ENCODE data around the gene SLC12A8. TPM values are rescaled to one million over a fixed set of nuclear protein-coding genes. Genes with fewer than 3 reads are reported as not detected.
A peak's percentile ranks its signal among the peaks of the same experiment; 100 is the strongest.

Gene SLC12A8
- total and polyA plus RNA-seq, 2 experiments from 2014 or later, result 6.9 to 15.9 TPM

DNA sequence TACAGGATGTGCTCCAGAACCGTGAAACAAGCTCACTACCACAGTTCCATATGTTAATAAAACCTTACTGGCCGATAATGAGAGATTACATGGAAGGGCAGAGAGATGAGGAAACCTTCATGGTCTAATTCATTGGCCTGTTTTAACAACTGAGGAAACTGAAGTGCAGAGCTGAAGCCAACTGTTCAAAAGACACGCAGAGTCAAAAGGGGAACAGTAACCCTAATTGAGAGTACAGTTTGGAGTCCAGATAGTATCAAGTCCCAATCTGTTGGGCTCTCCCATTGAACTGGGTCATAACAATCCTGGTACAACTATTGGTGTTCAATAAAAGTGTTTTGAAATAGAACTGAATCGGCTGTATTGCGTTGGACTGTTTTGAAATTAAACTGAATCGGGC is 69.6 kb downstream of the SLC12A8 start:
- H3K4me1 ChIP-seq (ENCODE audit: insufficient read depth), result peaks cover 35% of the 10 kb centered on the region
- peak overlapping the region; percentile 94 for H3K4me2 ChIP-seq
- Mint-ChIP-seq H3K36me3 (ENCODE audit: low read depth) (peaks cover 4% of the 10 kb centered on the region; the same call in 1 of the 3 replicates), H3K4me3 (peak overlapping the region; percentile 68; the same call in 1 of the 3 replicates), H3K4me1 (peaks cover 44% of the 10 kb centered on the region), H3K27ac (no peak overlapping the region), H3K27me3 (ENCODE audit: insufficient read depth, low read depth, poor library complexity) (peaks cover 22% of the 10 kb centered on the region), H3K9me3 (no peaks in the 10 kb centered on the region)
- no peaks in the 10 kb centered on the region for H3K9me2 ChIP-seq (ENCODE audit: insufficient read depth)
- H3K36me3 ChIP-seq (ENCODE audit: insufficient read depth), result 0 out of 2 replicates have a peak, but pooled peaks cover 3% of the 10 kb centered on the region
- TF ChIP-seq, protein P1, sequence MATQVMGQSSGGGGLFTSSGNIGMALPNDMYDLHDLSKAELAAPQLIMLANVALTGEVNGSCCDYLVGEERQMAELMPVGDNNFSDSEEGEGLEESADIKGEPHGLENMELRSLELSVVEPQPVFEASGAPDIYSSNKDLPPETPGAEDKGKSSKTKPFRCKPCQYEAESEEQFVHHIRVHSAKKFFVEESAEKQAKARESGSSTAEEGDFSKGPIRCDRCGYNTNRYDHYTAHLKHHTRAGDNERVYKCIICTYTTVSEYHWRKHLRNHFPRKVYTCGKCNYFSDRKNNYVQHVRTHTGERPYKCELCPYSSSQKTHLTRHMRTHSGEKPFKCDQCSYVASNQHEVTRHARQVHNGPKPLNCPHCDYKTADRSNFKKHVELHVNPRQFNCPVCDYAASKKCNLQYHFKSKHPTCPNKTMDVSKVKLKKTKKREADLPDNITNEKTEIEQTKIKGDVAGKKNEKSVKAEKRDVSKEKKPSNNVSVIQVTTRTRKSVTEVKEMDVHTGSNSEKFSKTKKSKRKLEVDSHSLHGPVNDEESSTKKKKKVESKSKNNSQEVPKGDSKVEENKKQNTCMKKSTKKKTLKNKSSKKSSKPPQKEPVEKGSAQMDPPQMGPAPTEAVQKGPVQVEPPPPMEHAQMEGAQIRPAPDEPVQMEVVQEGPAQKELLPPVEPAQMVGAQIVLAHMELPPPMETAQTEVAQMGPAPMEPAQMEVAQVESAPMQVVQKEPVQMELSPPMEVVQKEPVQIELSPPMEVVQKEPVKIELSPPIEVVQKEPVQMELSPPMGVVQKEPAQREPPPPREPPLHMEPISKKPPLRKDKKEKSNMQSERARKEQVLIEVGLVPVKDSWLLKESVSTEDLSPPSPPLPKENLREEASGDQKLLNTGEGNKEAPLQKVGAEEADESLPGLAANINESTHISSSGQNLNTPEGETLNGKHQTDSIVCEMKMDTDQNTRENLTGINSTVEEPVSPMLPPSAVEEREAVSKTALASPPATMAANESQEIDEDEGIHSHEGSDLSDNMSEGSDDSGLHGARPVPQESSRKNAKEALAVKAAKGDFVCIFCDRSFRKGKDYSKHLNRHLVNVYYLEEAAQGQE (IDR thresholded peaks at IDR 0.05; ENCODE audit: unreplicated experiment), result no peak
- H3F3A ChIP-seq (replicated peaks; ENCODE audit: low read depth), result peaks cover 3% of the 10 kb centered on the region
- H2AFZ ChIP-seq, result peak overlapping the region; percentile 97
- peak overlapping the region; percentile 78; the same call in 1 of the 2 replicates for H3K4me3 ChIP-seq
- no peak for ATAC-seq
- no peak for DNase-seq (ENCODE audit: low spot score)
- H3K27me3 ChIP-seq (ENCODE audit: insufficient read depth), result peaks cover 7% of the 10 kb centered on the region
- H3K27ac ChIP-seq (ENCODE audit: low read depth), result no peak overlapping the region
- no peaks in the 10 kb centered on the region for H4K20me1 ChIP-seq (replicated peaks; ENCODE audit: insufficient read depth)
- no peaks in the 10 kb centered on the region for H3K79me2 ChIP-seq (replicated peaks; ENCODE audit: insufficient read depth)

DNA sequence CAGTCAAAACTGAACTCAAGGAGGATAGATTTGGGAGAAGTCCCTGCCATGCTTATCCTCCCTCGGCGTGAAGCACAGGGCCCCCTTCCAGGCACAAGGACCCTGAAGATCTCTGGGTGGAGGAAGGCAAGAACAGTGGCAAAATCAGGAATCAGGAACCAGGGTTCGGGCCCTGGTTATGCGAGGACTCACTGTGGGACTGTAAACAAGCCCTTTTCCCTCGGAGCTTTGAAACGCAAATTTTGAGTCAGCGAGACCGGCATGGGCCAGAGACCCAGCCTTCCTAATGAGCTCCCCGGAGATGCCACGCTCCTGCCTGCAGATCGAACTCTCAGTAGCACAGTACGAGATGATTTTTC is 70.1 kb downstream of the SLC12A8 start:
- peaks cover 4% of the 10 kb centered on the region; the same call in 1 of the 3 replicates for H3K36me3 Mint-ChIP-seq (ENCODE audit: low read depth)
- Histone ChIP-seq H3F3A (replicated peaks; ENCODE audit: low read depth) (peaks cover 3% of the 10 kb centered on the region), H2AFZ (peak overlapping the region; percentile 97), H3K27ac (ENCODE audit: low read depth) (no peak overlapping the region; the same call in 1 of the 2 replicates), H3K9me2 (ENCODE audit: insufficient read depth) (no peaks in the 10 kb centered on the region), H3K79me2 (replicated peaks; ENCODE audit: insufficient read depth) (no peaks in the 10 kb centered on the region), H3K27me3 (ENCODE audit: insufficient read depth) (peaks cover 7% of the 10 kb centered on the region), H3K4me1 (ENCODE audit: insufficient read depth) (peaks cover 35% of the 10 kb centered on the region), H3K36me3 (ENCODE audit: insufficient read depth) (0 out of 2 replicates have a peak, but pooled peaks cover 3% of the 10 kb centered on the region), H4K20me1 (replicated peaks; ENCODE audit: insufficient read depth) (no peaks in the 10 kb centered on the region), H3K4me3 (peak overlapping the region; percentile 78), H3K4me2 (peak overlapping the region; percentile 94)
- peak overlapping the region; percentile 68 for H3K4me3 Mint-ChIP-seq
- H3K9me3 Mint-ChIP-seq, result no peaks in the 10 kb centered on the region
- peaks cover 27% of the 10 kb centered on the region for H3K27me3 Mint-ChIP-seq (ENCODE audit: insufficient read depth, low read depth, poor library complexity)
- ATAC-seq (peak; percentile 59), DNase-seq (ENCODE audit: low spot score) (peak; percentile 67)
- H3K4me1 Mint-ChIP-seq, result peaks cover 44% of the 10 kb centered on the region
- no peak overlapping the region for H3K27ac Mint-ChIP-seq
- TF ChIP-seq, protein P2, sequence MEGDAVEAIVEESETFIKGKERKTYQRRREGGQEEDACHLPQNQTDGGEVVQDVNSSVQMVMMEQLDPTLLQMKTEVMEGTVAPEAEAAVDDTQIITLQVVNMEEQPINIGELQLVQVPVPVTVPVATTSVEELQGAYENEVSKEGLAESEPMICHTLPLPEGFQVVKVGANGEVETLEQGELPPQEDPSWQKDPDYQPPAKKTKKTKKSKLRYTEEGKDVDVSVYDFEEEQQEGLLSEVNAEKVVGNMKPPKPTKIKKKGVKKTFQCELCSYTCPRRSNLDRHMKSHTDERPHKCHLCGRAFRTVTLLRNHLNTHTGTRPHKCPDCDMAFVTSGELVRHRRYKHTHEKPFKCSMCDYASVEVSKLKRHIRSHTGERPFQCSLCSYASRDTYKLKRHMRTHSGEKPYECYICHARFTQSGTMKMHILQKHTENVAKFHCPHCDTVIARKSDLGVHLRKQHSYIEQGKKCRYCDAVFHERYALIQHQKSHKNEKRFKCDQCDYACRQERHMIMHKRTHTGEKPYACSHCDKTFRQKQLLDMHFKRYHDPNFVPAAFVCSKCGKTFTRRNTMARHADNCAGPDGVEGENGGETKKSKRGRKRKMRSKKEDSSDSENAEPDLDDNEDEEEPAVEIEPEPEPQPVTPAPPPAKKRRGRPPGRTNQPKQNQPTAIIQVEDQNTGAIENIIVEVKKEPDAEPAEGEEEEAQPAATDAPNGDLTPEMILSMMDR (conservative IDR thresholded peaks at IDR 0.05; ENCODE audit: low read depth in 2 of 2), result no peak
- TF ChIP-seq, protein P3, sequence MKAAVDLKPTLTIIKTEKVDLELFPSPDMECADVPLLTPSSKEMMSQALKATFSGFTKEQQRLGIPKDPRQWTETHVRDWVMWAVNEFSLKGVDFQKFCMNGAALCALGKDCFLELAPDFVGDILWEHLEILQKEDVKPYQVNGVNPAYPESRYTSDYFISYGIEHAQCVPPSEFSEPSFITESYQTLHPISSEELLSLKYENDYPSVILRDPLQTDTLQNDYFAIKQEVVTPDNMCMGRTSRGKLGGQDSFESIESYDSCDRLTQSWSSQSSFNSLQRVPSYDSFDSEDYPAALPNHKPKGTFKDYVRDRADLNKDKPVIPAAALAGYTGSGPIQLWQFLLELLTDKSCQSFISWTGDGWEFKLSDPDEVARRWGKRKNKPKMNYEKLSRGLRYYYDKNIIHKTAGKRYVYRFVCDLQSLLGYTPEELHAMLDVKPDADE (IDR thresholded peaks at IDR 0.05), result no peak
- TF ChIP-seq JUNB (IDR thresholded peaks at IDR 0.05; ENCODE audit: unreplicated experiment) (peak; percentile 11), EZH2 (IDR thresholded peaks at IDR 0.05; ENCODE audit: low read depth, unreplicated experiment) (no peak)
